ENCODE data around the gene BLVRB.
"Not testable (repeated sequence)": the region's sequence is repeated elsewhere in the genome, so short reads cannot be mapped to it uniquely, and the experiment has no call there.

DNA sequence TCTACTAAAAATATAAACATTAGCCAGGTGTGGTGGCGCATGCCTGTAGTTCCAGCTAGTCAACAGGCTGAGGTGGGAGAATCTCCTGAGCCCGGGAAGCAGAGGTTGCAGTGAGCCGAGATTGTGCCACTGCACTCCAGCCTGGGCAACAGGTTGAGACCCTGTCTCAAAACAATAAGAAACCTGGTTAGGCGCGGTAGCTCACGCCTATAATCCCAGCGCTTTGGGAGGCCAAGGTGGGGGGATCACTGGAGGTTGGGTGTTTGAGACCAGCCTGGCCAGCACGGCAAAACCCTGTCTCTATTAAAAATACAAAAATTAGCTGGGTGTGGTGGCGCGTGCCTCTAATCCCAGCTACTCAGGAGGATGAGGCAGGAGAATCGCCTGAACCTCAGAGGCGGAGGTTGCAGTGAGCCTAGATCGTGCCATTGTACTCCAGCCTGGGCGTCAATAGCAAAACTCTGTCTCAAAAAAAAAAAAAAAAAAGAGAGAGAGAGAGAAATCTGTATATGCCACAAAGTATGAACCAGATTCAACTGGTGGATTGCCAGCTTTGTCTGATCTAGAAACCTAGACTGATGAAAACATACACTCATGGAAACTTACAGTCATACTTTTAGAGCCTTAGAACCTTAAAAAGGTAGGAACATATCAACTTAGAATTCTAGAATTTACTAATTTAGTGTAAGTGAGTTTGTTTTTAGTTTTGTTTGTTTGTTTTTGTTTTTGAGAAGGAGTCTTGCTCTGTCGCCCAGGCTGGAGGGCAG, 10.5 kb upstream of the BLVRB start:
- TF ChIP-seq NFYB (CRISPR knock-in tag; conservative IDR thresholded peaks at IDR 0.05; ENCODE audit: low read depth); ZNF121 (CRISPR knock-in tag; IDR thresholded peaks at IDR 0.05); CREM (CRISPR knock-in tag; IDR thresholded peaks at IDR 0.05); ESRRA (CRISPR knock-in tag; IDR thresholded peaks at IDR 0.05; ENCODE audit: borderline replicate concordance): not testable (repeated sequence)
- TF ChIP-seq, protein P1, sequence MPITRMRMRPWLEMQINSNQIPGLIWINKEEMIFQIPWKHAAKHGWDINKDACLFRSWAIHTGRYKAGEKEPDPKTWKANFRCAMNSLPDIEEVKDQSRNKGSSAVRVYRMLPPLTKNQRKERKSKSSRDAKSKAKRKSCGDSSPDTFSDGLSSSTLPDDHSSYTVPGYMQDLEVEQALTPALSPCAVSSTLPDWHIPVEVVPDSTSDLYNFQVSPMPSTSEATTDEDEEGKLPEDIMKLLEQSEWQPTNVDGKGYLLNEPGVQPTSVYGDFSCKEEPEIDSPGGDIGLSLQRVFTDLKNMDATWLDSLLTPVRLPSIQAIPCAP (CRISPR knock-in tag; IDR thresholded peaks at IDR 0.05), result not testable (repeated sequence)
- TF ChIP-seq, protein P2, sequence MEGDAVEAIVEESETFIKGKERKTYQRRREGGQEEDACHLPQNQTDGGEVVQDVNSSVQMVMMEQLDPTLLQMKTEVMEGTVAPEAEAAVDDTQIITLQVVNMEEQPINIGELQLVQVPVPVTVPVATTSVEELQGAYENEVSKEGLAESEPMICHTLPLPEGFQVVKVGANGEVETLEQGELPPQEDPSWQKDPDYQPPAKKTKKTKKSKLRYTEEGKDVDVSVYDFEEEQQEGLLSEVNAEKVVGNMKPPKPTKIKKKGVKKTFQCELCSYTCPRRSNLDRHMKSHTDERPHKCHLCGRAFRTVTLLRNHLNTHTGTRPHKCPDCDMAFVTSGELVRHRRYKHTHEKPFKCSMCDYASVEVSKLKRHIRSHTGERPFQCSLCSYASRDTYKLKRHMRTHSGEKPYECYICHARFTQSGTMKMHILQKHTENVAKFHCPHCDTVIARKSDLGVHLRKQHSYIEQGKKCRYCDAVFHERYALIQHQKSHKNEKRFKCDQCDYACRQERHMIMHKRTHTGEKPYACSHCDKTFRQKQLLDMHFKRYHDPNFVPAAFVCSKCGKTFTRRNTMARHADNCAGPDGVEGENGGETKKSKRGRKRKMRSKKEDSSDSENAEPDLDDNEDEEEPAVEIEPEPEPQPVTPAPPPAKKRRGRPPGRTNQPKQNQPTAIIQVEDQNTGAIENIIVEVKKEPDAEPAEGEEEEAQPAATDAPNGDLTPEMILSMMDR (IDR thresholded peaks at IDR 0.05), result not testable (repeated sequence)
- TF ChIP-seq, protein P3, sequence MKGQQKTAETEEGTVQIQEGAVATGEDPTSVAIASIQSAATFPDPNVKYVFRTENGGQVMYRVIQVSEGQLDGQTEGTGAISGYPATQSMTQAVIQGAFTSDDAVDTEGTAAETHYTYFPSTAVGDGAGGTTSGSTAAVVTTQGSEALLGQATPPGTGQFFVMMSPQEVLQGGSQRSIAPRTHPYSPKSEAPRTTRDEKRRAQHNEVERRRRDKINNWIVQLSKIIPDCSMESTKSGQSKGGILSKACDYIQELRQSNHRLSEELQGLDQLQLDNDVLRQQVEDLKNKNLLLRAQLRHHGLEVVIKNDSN (CRISPR knock-in tag; IDR thresholded peaks at IDR 0.05), result not testable (repeated sequence)
- TF ChIP-seq, protein P4, sequence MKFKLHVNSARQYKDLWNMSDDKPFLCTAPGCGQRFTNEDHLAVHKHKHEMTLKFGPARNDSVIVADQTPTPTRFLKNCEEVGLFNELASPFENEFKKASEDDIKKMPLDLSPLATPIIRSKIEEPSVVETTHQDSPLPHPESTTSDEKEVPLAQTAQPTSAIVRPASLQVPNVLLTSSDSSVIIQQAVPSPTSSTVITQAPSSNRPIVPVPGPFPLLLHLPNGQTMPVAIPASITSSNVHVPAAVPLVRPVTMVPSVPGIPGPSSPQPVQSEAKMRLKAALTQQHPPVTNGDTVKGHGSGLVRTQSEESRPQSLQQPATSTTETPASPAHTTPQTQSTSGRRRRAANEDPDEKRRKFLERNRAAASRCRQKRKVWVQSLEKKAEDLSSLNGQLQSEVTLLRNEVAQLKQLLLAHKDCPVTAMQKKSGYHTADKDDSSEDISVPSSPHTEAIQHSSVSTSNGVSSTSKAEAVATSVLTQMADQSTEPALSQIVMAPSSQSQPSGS (CRISPR knock-in tag; IDR thresholded peaks at IDR 0.05; ENCODE audit: borderline replicate concordance, low read depth), result not testable (repeated sequence)
- TF ChIP-seq, protein P5, sequence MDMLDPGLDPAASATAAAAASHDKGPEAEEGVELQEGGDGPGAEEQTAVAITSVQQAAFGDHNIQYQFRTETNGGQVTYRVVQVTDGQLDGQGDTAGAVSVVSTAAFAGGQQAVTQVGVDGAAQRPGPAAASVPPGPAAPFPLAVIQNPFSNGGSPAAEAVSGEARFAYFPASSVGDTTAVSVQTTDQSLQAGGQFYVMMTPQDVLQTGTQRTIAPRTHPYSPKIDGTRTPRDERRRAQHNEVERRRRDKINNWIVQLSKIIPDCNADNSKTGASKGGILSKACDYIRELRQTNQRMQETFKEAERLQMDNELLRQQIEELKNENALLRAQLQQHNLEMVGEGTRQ (CRISPR knock-in tag; IDR thresholded peaks at IDR 0.05), result not testable (repeated sequence)
- TF ChIP-seq, protein P6, sequence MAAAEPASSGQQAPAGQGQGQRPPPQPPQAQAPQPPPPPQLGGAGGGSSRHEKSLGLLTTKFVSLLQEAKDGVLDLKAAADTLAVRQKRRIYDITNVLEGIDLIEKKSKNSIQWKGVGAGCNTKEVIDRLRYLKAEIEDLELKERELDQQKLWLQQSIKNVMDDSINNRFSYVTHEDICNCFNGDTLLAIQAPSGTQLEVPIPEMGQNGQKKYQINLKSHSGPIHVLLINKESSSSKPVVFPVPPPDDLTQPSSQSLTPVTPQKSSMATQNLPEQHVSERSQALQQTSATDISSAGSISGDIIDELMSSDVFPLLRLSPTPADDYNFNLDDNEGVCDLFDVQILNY (CRISPR knock-in tag; IDR thresholded peaks at IDR 0.05), result not testable (repeated sequence)
- TF ChIP-seq, protein P7, sequence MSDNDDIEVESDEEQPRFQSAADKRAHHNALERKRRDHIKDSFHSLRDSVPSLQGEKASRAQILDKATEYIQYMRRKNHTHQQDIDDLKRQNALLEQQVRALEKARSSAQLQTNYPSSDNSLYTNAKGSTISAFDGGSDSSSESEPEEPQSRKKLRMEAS (CRISPR knock-in tag; IDR thresholded peaks at IDR 0.05), result not testable (repeated sequence)
